Fibroblast of mammary gland (primary cell): ENCODE data around the gene NAA60.

Source experiments
- DNase-seq: peaks from one replicate; pipeline ENCODE4 v3.0.0-alpha.2; 2010; ENCODE audit warnings: low read depth
- H3K4me3 ChIP-seq: 2 replicates; pipeline ENCODE4 v1.5.1; 2011; ENCODE audit warnings: low read depth, mild to moderate bottlenecking, low read length, moderate library complexity; ENCODE audit not compliant: control insufficient read depth
- TF ChIP-seq, protein P1 (sequence below): conservative IDR thresholded peaks from 2 replicates; pipeline ENCODE4 v1.5.1; 2011; ENCODE audit warnings: low read depth, low read length, inconsistent platforms; ENCODE audit not compliant: control insufficient read depth, insufficient read depth

NAA60 gene

DNA sequence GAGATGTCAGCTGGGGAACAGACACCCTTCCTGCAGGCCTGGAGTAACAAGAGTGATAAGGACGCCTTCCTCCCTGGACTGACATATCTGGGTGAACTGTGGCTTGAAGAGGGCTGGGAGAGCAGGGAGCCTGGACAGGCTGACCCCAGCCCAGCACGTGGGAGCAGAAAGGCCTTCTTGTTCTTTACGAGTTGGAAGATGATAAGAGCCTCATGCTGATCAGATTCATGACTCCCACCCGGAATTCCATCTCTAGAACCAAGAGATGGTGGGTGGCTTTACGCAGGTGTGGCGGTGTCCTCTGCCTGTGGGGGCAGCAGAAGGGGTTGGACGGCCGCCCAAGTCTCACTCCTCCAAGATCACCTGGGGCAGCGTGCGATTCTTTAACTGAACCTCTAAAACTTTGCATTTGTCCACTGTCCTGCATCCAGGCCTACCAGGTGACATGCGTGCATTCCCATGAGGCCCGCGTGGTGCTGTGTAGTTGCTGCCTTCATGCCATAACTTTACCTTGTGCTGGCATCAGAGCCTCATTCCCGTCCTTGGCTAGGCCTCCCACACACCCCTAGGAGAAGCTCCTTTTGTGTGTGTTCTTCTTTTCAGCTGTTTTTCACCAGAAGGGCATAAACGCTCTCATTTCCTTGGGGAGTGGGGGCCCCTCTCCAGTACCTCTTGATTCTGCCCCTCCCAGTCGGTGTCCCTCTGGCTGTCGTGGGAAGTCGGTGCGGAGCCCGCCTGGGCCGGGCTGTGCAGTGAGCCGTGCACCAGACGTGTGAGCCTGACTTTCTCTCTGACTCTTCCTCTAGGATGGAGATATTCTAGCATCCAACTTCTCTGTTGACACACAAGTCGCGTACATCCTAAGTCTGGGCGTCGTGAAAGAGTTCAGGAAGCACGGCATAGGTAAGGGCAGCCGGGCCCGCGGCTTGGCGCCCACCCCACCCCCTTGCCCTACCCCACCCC, 38.5 kb downstream of the NAA60 start:
- no peak for DNase-seq
- no peak overlapping the region for H3K4me3 ChIP-seq
- TF ChIP-seq, protein P1, sequence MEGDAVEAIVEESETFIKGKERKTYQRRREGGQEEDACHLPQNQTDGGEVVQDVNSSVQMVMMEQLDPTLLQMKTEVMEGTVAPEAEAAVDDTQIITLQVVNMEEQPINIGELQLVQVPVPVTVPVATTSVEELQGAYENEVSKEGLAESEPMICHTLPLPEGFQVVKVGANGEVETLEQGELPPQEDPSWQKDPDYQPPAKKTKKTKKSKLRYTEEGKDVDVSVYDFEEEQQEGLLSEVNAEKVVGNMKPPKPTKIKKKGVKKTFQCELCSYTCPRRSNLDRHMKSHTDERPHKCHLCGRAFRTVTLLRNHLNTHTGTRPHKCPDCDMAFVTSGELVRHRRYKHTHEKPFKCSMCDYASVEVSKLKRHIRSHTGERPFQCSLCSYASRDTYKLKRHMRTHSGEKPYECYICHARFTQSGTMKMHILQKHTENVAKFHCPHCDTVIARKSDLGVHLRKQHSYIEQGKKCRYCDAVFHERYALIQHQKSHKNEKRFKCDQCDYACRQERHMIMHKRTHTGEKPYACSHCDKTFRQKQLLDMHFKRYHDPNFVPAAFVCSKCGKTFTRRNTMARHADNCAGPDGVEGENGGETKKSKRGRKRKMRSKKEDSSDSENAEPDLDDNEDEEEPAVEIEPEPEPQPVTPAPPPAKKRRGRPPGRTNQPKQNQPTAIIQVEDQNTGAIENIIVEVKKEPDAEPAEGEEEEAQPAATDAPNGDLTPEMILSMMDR: no peak

DNA sequence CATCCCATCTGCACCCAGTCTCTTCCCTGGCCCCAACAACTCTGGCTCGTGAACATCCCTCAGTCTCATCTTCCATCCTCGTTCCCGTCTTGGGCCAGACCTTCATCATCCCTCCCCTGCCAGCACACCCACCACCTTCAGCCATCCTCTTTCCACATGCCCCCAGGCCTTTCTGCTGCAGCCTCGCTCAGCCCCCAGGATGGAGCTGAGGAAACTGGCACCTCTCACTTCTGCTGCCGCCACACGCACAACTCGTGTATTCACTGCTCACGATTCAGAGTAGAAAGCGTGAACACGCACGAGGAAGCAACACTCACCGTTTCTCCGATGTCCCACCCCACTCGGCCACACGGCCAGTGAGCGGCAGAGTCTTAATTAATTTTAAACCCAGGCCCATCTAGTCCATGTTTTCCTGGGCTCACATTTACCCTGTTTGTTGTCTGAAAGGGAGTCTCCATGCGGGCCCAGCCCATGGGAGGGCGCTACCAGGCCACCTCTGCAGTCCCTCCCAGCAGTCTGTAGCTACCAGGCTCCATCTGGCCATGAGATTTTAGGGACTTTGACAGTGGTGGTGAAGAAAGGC, 39.3 kb downstream of the NAA60 start:
- no peak for DNase-seq
- TF ChIP-seq, protein P1: no peak
- H3K4me3 ChIP-seq: no peak overlapping the region

DNA sequence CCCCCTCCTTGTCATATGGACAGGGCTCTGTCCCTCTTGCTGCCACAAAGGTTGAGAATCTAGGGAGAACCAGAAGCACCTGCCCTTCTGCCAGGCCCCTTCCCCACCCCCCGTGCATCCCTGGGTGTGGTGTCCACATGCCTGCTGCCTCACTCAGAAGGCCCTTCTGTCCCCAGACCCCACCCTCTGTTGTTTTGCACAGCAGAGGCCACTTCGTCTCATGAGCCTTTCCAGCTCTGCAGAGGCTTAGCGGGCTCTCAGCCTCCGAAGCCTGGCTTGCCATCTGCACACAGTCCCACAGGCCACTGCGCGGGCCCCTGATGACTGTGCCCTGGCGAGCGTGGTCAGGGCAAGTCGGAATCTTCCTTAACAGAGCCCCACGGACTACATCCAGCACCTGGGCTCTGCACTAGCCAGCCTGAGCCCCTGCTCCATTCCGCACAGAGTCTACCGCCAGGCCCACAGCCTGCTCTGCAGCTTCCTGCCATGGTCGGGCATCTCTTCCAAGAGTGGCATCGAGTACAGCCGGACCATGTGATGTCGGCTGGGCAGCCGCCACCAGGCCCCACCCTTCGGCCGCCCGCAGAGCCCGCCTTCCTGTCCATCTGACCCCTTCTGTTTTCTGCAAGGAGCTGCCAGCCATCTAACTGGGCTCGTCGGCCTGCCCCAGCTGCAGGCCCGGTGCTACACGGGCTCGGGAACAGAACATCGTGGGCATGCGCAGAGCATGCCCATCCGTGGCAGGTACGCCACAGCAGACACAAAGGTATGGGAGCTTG, 41.0 kb downstream of the NAA60 start:
- H3K4me3 ChIP-seq: no peak overlapping the region
- TF ChIP-seq, protein P1: no peak
- no peak for DNase-seq

DNA sequence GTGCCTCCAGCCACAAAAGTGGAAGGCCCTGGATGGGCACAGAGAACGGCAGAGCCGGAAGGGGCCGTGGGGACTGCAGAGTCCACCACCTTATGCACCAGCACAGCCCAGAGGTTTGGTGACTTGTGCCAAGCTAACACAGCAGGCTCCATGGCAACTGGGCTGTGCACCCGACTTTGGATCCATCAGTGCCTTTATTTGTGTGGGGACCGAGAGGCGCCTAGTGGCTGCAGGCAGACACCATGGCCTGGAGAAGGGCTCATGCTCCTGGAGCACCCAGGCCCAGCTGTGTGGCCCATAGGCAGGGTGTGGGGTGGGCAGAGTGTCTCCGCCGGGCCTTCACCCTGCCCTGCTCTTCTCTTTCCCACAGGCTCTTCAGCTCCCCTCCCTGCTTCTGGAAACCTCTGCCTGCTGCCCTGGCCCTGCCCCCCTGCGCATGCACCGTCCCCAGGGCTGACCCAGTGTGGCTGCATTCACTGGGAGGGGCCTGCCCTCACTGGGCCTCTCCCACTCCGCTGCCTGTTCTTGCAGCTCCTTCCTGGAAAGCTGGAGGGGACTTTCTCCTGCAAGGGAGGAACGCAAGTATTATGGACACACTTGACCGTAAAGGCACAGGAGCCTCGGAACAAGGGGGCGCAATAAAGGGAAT, 41.7 kb downstream of the NAA60 start:
- H3K4me3 ChIP-seq: no peak overlapping the region
- no peak for DNase-seq
- TF ChIP-seq, protein P1: no peak

DNA sequence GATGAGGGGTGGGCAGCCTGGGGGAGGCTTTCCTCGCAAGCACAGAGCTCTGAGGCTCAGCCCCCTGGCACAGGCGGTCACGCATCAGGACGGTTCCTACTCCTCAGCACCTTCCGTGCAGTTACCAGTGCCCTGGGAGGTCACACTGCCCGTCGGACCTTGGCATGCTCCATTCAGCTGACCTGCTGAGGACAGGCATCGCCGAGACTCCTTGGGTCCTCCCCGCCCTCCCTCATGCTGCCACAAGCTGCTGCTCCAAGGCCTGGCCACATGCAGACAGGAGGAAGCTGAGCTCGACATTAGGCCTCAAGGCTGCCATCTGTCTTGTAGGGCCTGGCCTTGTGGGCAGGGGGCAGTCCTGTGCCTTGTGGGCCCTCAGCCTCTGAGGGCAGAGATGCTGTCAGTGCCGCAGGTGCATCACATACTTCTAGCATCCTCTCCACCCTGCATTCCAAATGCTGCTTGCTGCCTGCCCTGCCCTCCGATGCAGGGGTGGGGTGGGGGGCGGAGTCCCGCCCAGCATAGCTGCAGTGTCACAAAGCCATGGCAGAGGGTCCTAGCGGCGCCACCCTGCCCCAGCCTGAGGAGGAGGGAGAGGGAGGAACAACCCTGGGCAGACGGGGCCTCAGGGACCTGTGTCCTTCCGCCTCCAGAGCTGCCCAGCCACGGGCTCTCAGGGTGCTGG, 42.5 kb downstream of the NAA60 start:
- TF ChIP-seq, protein P1: no peak
- H3K4me3 ChIP-seq: no peak overlapping the region
- no peak for DNase-seq
